Measurements from ENCODE around the gene SDCCAG8. TPM values are rescaled to one million over a fixed set of nuclear protein-coding genes. Genes with fewer than 3 reads are reported as not detected.

SDCCAG8 gene
- total RNA-seq, 1 donor from 2014 or later = 29.4 TPM

- no peak for DNase-seq (ENCODE audit: low read depth)
Observed at GRCh38 chr1:243499711-243500110, 243.9 kb downstream of the SDCCAG8 start.

- no peak for DNase-seq (ENCODE audit: low read depth)
Observed at GRCh38 chr1:243500512-243500911, 244.7 kb downstream of the SDCCAG8 start.

DNA sequence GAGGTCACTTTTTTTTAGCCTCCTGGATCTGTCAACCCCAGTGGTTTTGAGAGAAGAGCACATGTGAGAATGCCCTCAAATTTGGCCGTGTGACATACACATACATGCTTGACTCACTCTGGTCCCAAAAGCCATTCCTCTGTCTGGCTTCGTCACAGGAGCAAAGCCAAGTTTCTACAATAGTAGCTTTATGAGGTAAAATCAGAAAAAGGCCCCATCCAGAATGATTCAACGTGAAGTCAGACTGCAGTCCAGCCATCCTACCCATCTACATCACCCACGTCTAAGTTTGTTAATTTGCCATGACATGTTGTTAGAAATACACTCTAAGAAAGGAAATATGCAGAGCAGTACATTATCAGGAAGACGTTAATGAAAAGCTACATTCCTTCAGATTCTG lies 245.2 kb downstream of the SDCCAG8 start:
- DNase-seq (ENCODE audit: low read depth) = peak; percentile 41

- DNase-seq (ENCODE audit: low read depth) = no peak
Observed at GRCh38 chr1:243503155-243503554, 247.3 kb downstream of the SDCCAG8 start.

DNA sequence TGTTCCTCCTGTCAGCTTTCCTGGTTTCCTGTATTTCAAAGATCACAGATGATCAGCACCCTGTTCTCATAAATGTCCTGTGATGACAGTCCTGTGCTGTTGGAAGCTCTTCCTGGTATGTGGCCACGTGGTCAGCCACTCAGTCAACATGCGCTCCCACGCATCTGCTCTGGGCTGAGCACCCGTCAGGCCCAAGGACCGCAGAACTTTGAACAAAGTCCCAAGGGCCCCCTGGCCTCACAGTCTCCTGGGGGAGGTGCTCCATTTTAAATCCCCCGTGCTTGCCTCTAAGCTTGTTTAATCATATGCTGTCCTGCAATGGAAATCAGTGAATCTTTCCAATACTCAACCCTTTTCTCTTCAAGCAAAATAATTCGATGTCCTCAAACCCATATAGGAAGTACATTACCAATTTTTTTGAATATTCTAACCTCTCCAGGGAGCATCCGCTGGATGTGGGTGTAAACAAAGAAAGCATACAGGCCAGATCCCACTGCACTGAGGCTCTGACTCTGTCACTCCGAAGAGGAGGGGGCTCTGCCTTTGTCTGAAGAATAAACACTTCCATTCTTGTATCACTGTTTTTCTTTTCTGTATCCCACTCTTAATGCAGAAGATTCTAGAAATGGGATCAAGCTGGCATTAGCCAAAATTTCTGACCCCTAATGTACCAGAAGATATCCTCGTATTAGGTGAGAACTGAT lies 250.3 kb downstream of the SDCCAG8 start:
- no peak for DNase-seq (ENCODE audit: low read depth)

GRCh38 chr1:243507001-243507671 lies 251.3 kb downstream of the SDCCAG8 start:
- no peak for DNase-seq (ENCODE audit: low read depth)

DNA sequence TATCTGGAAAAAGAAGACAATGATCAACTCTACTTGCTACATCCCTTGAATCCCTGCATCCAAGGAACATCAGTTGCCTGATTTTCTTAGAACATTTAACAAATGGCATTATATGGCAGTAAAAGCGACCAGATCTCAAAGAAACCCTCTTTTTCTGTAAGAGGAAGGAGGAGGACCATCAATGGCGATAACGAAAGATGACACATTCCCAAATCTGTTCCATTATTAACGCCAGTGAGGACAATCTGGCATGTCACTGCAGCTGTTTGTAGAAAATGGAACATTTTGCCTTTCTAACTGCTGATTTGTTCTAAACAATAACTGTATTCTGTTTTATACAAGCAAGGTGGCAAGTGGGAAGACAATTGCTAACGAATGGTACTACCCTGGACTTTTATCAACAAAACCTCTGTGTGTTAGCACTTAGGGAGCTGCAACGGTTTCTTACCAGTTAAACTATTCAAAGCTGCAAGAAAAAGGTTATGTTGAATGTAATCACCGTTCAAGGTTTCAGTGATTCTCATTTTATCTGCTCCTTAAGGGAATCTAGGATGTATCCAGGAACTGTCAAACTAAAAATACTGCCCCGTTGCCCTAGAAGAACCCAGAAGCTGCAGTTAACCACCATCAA lies 251.9 kb downstream of the SDCCAG8 start:
- DNase-seq (ENCODE audit: low read depth) = no peak

GRCh38 chr1:243508303-243508713 lies 252.5 kb downstream of the SDCCAG8 start:
- DNase-seq (ENCODE audit: low read depth) = no peak

- DNase-seq (ENCODE audit: low read depth) = no peak
Observed at GRCh38 chr1:243508943-243509342, 253.1 kb downstream of the SDCCAG8 start.

GRCh38 chr1:243510928-243511327 lies 255.1 kb downstream of the SDCCAG8 start:
- DNase-seq (ENCODE audit: low read depth) = no peak

GRCh38 chr1:243513726-243514491 lies 258.1 kb downstream of the SDCCAG8 start:
- DNase-seq (ENCODE audit: low read depth) = peak; percentile 28

DNA sequence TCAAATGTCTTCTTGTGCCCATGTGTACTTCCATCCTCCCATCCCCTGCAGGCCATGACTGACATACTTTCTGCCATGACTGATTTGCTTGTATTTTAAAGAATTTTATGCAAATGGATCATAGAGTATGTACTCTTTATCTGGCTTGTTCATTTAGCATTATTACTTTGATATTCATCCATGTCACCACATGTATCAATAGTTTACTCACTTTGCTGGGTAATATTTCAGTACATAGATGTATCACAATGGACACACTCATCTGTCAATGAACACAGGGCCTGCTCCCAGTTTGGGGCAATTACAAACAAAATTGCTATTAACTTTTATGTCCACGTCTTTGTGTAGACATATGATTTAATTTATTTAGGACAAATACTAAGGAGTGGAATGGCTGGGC lies 259.1 kb downstream of the SDCCAG8 start:
- no peak for DNase-seq (ENCODE audit: low read depth)

DNA sequence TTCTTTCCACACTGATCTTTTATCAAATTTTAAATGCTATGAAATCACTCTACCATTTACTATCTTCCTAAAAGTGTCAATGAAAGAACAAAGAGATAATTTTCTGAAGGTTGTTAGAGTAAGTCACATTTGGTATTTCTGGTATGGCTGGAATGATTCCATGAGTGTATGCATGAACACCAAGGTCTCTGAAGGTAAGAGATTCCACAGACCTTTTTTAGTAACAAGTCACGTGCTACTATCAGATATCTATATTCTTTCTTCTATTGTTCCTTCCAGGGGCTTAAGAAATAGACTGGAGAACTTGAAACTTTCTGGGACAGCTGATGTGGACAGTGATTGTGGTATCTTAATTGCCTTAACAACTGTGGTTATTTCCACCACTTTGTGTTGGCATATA lies 265.0 kb downstream of the SDCCAG8 start:
- peak; percentile 13 for DNase-seq (ENCODE audit: low read depth)

DNA sequence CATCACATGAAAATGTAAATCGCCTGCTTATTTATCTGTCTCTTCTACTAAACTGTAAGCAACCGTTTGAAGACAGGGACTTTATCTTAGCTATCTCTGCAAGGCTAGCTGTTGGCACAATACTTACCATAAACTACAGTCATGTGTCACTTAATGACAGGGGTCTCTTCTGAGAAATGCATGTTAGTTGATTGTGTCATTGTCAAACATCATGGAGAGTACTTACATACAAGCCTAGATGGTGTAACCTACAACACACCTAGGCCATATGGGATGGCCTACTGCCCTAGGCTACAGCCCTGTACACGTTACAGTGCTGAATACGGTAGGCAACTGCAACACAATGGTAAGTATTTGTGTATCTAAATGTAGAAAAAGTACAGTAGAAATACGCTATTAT lies 267.9 kb downstream of the SDCCAG8 start:
- DNase-seq (ENCODE audit: low read depth) = no peak

- peak; percentile 49 for DNase-seq (ENCODE audit: low read depth)
Observed at GRCh38 chr1:243525085-243525487, 269.2 kb downstream of the SDCCAG8 start.

DNA sequence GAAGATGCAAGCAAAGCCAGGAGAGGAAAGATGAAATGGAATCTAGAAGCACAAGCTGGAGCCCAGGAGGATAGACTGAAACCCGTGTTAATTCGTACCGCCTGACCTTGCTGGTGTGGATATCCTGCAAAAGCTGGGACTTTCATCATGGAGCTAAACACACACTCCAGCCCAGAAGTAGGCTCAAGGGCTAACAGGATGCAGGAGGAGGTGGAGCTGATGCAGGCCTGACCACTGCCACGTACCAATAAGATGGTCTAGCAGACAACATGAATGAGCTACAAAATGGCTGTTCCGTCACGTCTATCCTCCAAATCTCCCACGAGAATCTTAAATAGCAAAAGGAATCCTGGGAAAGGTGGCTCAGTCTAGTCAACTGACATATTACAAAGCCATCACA lies 270.3 kb downstream of the SDCCAG8 start:
- DNase-seq (ENCODE audit: low read depth) = no peak

GRCh38 chr1:243528459-243529121 lies 272.7 kb downstream of the SDCCAG8 start:
- DNase-seq (ENCODE audit: low read depth) = no peak

DNA sequence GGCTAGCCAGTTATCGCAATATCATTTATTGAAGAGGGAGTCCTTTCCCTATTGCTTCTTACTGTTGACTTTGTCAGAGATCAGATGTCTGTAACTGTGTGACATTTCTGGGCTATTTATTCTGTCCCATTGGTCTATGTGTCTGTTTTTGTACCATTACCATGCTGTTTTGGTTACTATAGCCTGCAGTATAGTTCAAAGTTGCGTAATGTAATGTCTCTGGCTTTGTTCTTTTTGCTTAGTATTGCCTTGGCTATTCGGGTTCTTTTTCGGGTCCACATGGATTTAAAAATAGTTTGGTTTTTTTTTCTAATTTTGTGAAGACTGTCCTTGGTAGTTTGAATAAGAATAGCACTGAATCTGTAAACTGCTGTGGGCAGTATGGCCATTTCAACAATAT lies 273.7 kb downstream of the SDCCAG8 start:
- no peak for DNase-seq (ENCODE audit: low read depth)

DNA sequence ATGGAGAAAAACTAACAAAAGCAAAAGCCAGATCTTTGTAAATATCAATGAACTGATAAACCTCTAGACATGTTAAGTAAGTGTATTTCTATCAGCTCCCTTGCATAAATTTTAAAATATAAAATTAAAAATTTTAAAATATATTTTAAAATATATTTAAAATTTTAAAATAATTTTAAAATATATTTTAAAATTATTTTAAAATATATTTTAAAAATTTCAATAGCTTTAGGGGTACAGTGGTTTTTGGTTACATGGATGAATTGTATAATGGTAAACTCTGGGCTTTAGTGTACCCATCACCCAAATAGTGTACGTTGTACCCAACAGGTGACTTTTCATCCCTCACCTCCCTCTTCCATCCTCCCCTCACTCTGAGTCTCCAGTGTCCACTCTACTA lies 279.2 kb downstream of the SDCCAG8 start:
- no peak for DNase-seq (ENCODE audit: low read depth)

DNA sequence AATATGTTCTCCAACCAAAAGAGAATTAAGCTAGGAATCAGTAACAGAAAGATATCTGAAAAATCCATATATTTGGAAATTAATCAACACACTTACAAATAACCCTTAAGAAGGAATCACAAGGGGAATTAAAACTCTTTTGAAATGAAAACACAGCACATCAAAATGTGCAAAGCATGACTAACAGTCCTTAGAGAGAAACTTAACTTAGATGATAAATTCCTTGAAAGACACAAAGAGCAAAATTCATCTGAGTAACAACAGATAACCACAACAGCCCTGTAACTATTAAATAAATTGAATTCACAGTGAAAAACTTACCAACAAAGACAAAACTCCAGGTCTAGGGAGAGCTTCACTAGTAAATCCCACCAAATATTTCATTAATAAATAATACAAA lies 283.8 kb downstream of the SDCCAG8 start:
- peak; percentile 5 for DNase-seq (ENCODE audit: low read depth)

- no peak for DNase-seq (ENCODE audit: low read depth)
Observed at GRCh38 chr1:243542739-243543415, 287.0 kb downstream of the SDCCAG8 start.

Data from myocyte (in vitro differentiated cells).